Measurements from ENCODE around the gene VENTX. TPM values are rescaled to one million over a fixed set of nuclear protein-coding genes. Genes with fewer than 3 reads are reported as not detected.
"Not testable (repeated sequence)": the region's sequence is repeated elsewhere in the genome, so short reads cannot be mapped to it uniquely, and the experiment has no call there.

VENTX gene
- total RNA-seq, 2 donors from 2014 or later, result 5.1 to 9.5 TPM

GRCh38 chr10:133231946-133232574 lies 5.6 kb upstream of the VENTX start:
- ATAC-seq (ENCODE audit: insufficient number of reproducible peaks, low FRiP score, low read depth), result no peak
- TF ChIP-seq CTCF (IDR thresholded peaks at IDR 0.05), result no peak

DNA sequence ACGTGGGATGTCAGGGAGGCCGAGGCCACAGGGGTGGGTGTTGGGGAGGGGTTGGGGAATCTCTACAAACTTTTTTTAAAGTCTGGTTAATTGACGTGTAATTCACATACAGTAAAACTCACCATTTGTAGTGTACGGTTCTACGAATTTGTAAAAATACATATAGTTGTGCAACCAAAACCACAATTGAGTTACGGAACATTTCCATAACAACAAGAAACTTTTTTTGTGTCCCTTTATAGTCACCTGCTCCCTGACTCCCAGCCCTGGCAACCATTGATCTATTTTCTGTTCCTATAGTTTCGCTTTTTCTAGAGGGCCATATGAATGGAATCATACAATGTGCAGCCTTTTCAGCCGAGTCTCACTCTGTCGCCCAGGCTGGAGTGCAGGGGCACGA lies 2.9 kb upstream of the VENTX start:
- DNase-seq (ENCODE audit: low spot score); H3K27ac ChIP-seq; H3K27me3 ChIP-seq (replicated peaks; ENCODE audit: insufficient read depth); H3K36me3 ChIP-seq; ATAC-seq (ENCODE audit: insufficient number of reproducible peaks, low FRiP score, low read depth); H3K9me3 ChIP-seq: not testable (repeated sequence)
- peak overlapping the region; percentile 52 for H3K4me3 ChIP-seq
- H3K4me1 ChIP-seq (ENCODE audit: control insufficient read depth in 1 of 2, low read depth in 2 of 2), result peaks cover 0 to 18% of the 10 kb centered on the region in 2 donors

More at GRCh38 chr10:133231946-133232574, 5.6 kb upstream of the VENTX start:
- Histone ChIP-seq H3K36me3 (no peaks in the 10 kb centered on the region), H3K27me3 (replicated peaks; ENCODE audit: insufficient read depth) (no peaks in the 10 kb centered on the region), H3K4me1 (ENCODE audit: control insufficient read depth in 1 of 2, low read depth in 2 of 2) (peaks cover 0 to 6% of the 10 kb centered on the region in 2 donors), H3K9me3 (no peaks in the 10 kb centered on the region), H3K4me3 (no peak overlapping the region), H3K27ac (no peak overlapping the region)
- DNase-seq (ENCODE audit: low spot score), result no peak

GRCh38 chr10:133235265-133235855 lies 2.3 kb upstream of the VENTX start:
- Histone ChIP-seq H3K36me3 (no peaks in the 10 kb centered on the region), H3K27me3 (replicated peaks; ENCODE audit: insufficient read depth) (no peaks in the 10 kb centered on the region), H3K27ac (peak overlapping the region in 1 of 2 donors; percentile 52), H3K4me1 (ENCODE audit: control insufficient read depth in 1 of 2, low read depth in 2 of 2) (peaks cover 0 to 18% of the 10 kb centered on the region in 2 donors), H3K9me3 (no peaks in the 10 kb centered on the region), H3K4me3 (peak overlapping the region; percentile 52)
- DNase-seq (ENCODE audit: low spot score), result no peak
- no peak for TF ChIP-seq CTCF (IDR thresholded peaks at IDR 0.05)
- ATAC-seq (ENCODE audit: insufficient number of reproducible peaks, low FRiP score, low read depth), result no peak

- Histone ChIP-seq H3K9me3 (no peaks in the 10 kb centered on the region), H3K27ac (peak overlapping the region in 1 of 2 donors; percentile 52)
Observed at GRCh38 chr10:133235932-133236331, 1.7 kb upstream of the VENTX start.

GRCh38 chr10:133236401-133237240 lies 1.0 kb upstream of the VENTX start:
- DNase-seq (ENCODE audit: low spot score) (no peak), ATAC-seq (ENCODE audit: insufficient number of reproducible peaks, low FRiP score, low read depth) (no peak)
- H3K4me3 ChIP-seq, result peak overlapping the region; percentile 52
- no peaks in the 10 kb centered on the region for H3K36me3 ChIP-seq
- peak overlapping the region in 1 of 2 donors; percentile 52 for H3K27ac ChIP-seq
- peaks cover 0 to 18% of the 10 kb centered on the region in 2 donors for H3K4me1 ChIP-seq (ENCODE audit: control insufficient read depth in 1 of 2, low read depth in 2 of 2)
- no peaks in the 10 kb centered on the region for H3K27me3 ChIP-seq (replicated peaks; ENCODE audit: insufficient read depth)
- no peak for TF ChIP-seq CTCF (IDR thresholded peaks at IDR 0.05)
- no peaks in the 10 kb centered on the region for H3K9me3 ChIP-seq

More at GRCh38 chr10:133235932-133236331, 1.7 kb upstream of the VENTX start:
- Histone ChIP-seq H3K36me3 (no peaks in the 10 kb centered on the region), H3K4me3 (peak overlapping the region; percentile 52), H3K4me1 (ENCODE audit: control insufficient read depth in 1 of 2, low read depth in 2 of 2) (peaks cover 0 to 18% of the 10 kb centered on the region in 2 donors), H3K27me3 (replicated peaks; ENCODE audit: insufficient read depth) (no peaks in the 10 kb centered on the region)
- DNase-seq (ENCODE audit: low spot score) (no peak), ATAC-seq (ENCODE audit: insufficient number of reproducible peaks, low FRiP score, low read depth) (no peak)
- TF ChIP-seq CTCF (IDR thresholded peaks at IDR 0.05), result no peak
